Activated CD8-positive, alpha-beta T cell treated with anti-CD3 and anti-CD28 coated beads for 36 hours (primary cell): Measurements from ENCODE around the gene OPCML. TPM values are rescaled to one million over a fixed set of nuclear protein-coding genes. Genes with fewer than 3 reads are reported as not detected.

Experiments
- ATAC-seq: fragments of 200-7000 bp; cut with Tn5 transposase; one replicate; pipeline ENCODE4 v1.10.0; 2021; ENCODE audit warnings: mild to moderate bottlenecking, moderate library complexity
- CTCF ChIA-PET: fragments of 350-600 bp; sonication (Branson Sonifier 250); formaldehyde crosslinking; loops from one replicate; lab custom pipeline; 2021; ENCODE audit warnings: antibody characterized with exemption; lab: Charles Lee
- POLR2A ChIA-PET: fragments of 350-600 bp; sonication (Branson Sonifier 250); formaldehyde crosslinking; loops from one replicate; lab custom pipeline; 2021; ENCODE audit warnings: antibody characterized with exemption; lab: Charles Lee
- DNase-seq: peaks from one replicate; pipeline ENCODE4 v3.0.0-alpha.2; 2020
- H3K27ac Mint-ChIP-seq: one replicate; pipeline ENCODE4 v1.8.0; 2021; ENCODE audit warnings: mild to moderate bottlenecking, mixed read lengths
- H3K27me3 Mint-ChIP-seq: one replicate; pipeline ENCODE4 v1.8.0; 2021; ENCODE audit warnings: mixed read lengths
- H3K36me3 Mint-ChIP-seq: one replicate; pipeline ENCODE4 v1.8.0; 2021; ENCODE audit warnings: low read depth, mixed read lengths
- H3K4me1 Mint-ChIP-seq: one replicate; pipeline ENCODE4 v1.8.0; 2021; ENCODE audit warnings: low read depth, mixed read lengths
- H3K4me3 Mint-ChIP-seq: one replicate; pipeline ENCODE4 v1.8.0; 2021; ENCODE audit warnings: mild to moderate bottlenecking, moderate library complexity, mixed read lengths
- H3K9me3 Mint-ChIP-seq: one replicate; pipeline ENCODE4 v1.8.0; 2021; ENCODE audit warnings: mixed read lengths
- CTCF ChIP-seq: fragments of 200-600 bp; IDR thresholded peaks from one replicate; pipeline ENCODE4 v1.8.0; 2022; ENCODE audit warnings: antibody characterized with exemption, mild to moderate bottlenecking
- intact Hi-C: fragments of 100-400 bp; cut with micrococcal nuclease; formaldehyde crosslinking; loops from one replicate; pipeline ENCODE4 v1.10.0; 2022
- total RNA-seq, 2 experiments: library from RNA; stranded (reverse); gene quantifications; one replicate each; pipeline ENCODE4 v1.2.3, GENCODE V29; 2021

OPCML gene
- total RNA-seq, 2 experiments from 2014 or later, result not detected

- ATAC-seq (no peak), DNase-seq (no peak)
- POLR2A ChIA-PET, result no interaction called here
- no peaks in the 10 kb centered on the region for H3K9me3 Mint-ChIP-seq
- no peak overlapping the region for H3K4me3 Mint-ChIP-seq
- H3K36me3 Mint-ChIP-seq, result no peaks in the 10 kb centered on the region
- CTCF ChIA-PET, result interaction anchor here (5.8 kb wide), 1 partner anchor 8 kb away, joined by 30 read pairs; no protein-coding TSS in a partner anchor
- no peak overlapping the region for H3K27ac Mint-ChIP-seq
- no peak for TF ChIP-seq CTCF
- intact Hi-C loops, result no loop called here
- H3K4me1 Mint-ChIP-seq, result peaks cover 5% of the 10 kb centered on the region
- H3K27me3 Mint-ChIP-seq, result peaks cover 16% of the 10 kb centered on the region
Measured at GRCh38 chr11:132948252-132948651, 584.0 kb downstream of the OPCML start.

- Mint-ChIP-seq H3K36me3 (no peaks in the 10 kb centered on the region), H3K4me3 (no peak overlapping the region), H3K27me3 (peaks cover 32% of the 10 kb centered on the region), H3K27ac (no peak overlapping the region), H3K9me3 (no peaks in the 10 kb centered on the region), H3K4me1 (peaks cover 6% of the 10 kb centered on the region)
- TF ChIP-seq CTCF, result no peak
- intact Hi-C loops, result no loop called here
- ChIA-PET POLR2A (no interaction called here), CTCF (no interaction called here)
- DNase-seq (no peak), ATAC-seq (no peak)
Measured at GRCh38 chr11:132944569-132944944, 587.7 kb downstream of the OPCML start.

- no peak for ATAC-seq
Measured at GRCh38 chr11:132943706-132944568, 588.4 kb downstream of the OPCML start.

GRCh38 chr11:132943357-132943705 is 589.0 kb downstream of the OPCML start:
- no peaks in the 10 kb centered on the region for H3K9me3 Mint-ChIP-seq
- intact Hi-C loops, result no loop called here

More at GRCh38 chr11:132943706-132944568, 588.4 kb downstream of the OPCML start:
- no peak for TF ChIP-seq CTCF
- no peak for DNase-seq
- CTCF ChIA-PET, result interaction anchor here (1.7 kb wide), 1 partner anchor 19 kb away, joined by 6 read pairs; no protein-coding TSS in a partner anchor
- Mint-ChIP-seq H3K4me1 (peaks cover 6% of the 10 kb centered on the region), H3K4me3 (no peak overlapping the region), H3K27ac (no peak overlapping the region), H3K9me3 (no peaks in the 10 kb centered on the region), H3K27me3 (peaks cover 31% of the 10 kb centered on the region), H3K36me3 (no peaks in the 10 kb centered on the region)
- intact Hi-C loops, result no loop called here
- POLR2A ChIA-PET, result no interaction called here

More at GRCh38 chr11:132943357-132943705, 589.0 kb downstream of the OPCML start:
- ATAC-seq (no peak), DNase-seq (no peak)
- Mint-ChIP-seq H3K36me3 (no peaks in the 10 kb centered on the region), H3K4me1 (peaks cover 6% of the 10 kb centered on the region), H3K4me3 (peak overlapping the region; percentile 10), H3K27ac (no peak overlapping the region), H3K27me3 (peaks cover 31% of the 10 kb centered on the region)
- no peak for TF ChIP-seq CTCF
- ChIA-PET CTCF (interaction anchor here (1.7 kb wide), 1 partner anchor 19 kb away, joined by 6 read pairs; no protein-coding TSS in a partner anchor), POLR2A (no interaction called here)
